ENCODE data around the gene SUB1. TPM values are rescaled to one million over a fixed set of nuclear protein-coding genes. Genes with fewer than 3 reads are reported as not detected.
"Not testable (repeated sequence)": the region's sequence is repeated elsewhere in the genome, so short reads cannot be mapped to it uniquely, and the experiment has no call there.

Gene SUB1
- polyA plus RNA-seq, 3 donors, result 289 to 334 (median 305) TPM

DNA sequence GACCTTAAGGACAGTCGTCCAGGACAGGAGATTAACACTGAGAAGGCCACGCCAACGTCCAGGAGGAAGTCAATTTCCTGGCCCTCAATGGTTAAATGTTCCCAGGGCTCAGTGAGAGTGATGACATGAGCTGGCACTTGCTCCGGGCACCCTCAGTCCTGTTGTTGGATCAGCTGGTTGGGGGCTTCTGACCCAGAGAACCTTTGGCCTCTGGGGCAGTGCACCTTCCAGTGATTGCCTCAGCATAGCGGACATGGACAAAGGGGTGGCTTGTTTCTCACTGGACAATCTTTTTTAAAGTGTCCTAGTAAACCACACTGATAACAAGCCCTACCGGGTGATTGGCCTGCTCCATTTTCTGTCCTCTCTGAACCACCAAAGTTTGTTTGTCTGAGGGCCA, 28.8 kb upstream of the SUB1 start:
- DNase-seq (ENCODE audit: extremely low read depth in 1 of 11, low read depth in 9 of 11, low spot score in 4 of 11), result not testable (repeated sequence)

GRCh38 chr5:32559411-32559810, 25.9 kb upstream of the SUB1 start:
- DNase-seq (ENCODE audit: extremely low read depth in 1 of 11, low read depth in 9 of 11, low spot score in 4 of 11), result no peak

DNA sequence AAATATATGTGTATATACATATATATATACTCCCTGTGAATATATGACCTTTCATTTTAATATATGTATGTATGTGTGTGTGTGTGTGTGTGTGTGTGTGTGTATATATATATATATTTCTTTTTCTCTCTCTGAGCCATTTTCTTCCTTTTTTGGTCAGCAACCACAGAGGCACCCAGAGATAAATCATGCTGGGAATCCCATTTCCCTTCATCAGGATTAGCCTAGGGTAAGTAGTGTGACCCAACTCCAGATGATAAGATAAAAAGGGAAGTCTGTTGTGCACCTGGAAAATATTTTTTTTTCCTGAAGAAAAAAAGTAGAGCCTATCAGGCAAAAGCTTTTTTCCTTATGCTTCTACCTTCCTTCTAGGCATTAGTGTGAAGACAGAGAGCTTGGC, 25.4 kb upstream of the SUB1 start:
- no peak for DNase-seq (ENCODE audit: extremely low read depth in 1 of 11, low read depth in 9 of 11, low spot score in 4 of 11)

- DNase-seq (ENCODE audit: extremely low read depth in 1 of 11, low read depth in 9 of 11, low spot score in 4 of 11), result no peak
These were observed 23.3 kb upstream of the SUB1 start for GRCh38 chr5:32562056-32562455.

- no peak for DNase-seq (ENCODE audit: extremely low read depth in 1 of 11, low read depth in 9 of 11, low spot score in 4 of 11)
These were observed 22.5 kb upstream of the SUB1 start for GRCh38 chr5:32562843-32563242.

DNA sequence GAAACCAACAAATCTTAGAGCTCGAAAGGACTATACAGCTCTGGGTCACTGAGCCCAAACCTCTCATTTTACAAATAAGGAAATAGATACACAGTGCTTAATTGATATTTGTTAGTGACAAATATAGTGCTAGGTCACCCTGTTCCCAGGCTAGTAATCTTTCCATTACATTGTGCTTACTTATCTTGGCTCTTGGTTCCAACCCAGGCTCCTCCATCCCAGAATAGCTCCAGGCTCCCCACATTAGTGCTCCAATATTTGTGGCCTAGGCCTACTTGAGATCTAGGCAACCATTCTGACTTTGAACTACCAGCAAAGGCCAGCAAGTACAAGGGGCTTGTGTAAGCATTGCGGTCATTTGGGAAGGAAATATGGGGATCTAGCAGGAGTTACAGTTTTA, 21.7 kb upstream of the SUB1 start:
- DNase-seq (ENCODE audit: extremely low read depth in 1 of 11, low read depth in 9 of 11, low spot score in 4 of 11), result no peak

DNA sequence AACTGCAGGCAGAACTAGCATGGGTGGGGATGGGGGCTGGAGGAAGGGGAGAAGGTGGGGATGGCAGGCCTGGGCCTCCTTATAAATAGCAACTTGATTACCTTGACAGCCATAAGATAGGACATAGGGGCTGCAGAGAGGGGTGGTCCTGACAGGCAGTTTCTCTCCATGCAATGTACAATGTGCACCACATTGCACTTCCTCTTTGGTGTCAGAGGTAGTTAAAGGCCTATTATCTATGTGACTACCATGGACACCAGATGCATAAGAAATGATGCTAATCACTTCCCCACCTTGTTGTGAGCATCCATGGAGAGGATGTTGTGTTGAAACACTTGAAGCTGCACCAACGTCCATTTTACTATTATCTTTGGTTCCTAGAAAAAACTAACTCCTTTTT, 20.2 kb upstream of the SUB1 start:
- no peak for DNase-seq (ENCODE audit: extremely low read depth in 1 of 11, low read depth in 9 of 11, low spot score in 4 of 11)

DNA sequence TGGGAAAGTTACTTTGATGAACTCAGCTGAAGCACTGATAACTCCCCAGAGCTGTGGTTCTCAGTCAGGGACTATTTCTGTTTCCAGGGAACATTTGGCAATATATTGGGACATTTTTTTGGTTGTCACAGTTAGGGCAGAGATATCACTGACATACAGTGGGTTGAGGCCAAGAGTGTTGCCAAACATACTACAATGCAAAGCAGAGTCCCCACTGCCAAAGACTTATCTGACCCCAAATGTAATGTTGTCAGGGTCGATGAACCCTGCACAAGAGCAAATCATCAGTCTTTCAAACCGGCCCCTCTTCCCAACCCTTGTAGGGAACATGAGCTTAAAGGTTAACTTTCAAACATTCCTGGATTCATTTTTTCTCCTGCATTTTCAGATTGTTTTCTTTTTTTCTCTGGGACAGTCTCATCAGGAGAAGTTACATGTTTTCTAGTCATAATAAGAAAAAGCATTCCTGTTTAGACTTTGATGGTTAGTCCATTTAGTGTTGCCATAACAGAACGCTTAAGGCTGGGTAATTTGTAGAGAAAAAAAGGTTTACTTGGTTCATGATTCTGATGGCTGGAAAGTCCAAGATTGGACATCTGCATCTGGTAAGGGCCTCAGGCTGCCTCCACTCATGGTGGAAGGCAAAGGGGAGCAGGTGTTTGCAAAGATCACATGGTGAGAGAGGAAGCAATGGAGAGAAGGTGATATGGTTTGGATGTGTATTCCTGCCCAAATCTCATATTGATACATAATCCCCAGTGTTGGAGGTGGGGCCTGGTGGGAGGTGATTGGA, 18.8 kb upstream of the SUB1 start:
- DNase-seq (ENCODE audit: extremely low read depth in 1 of 11, low read depth in 9 of 11, low spot score in 4 of 11), result no peak

GRCh38 chr5:32571128-32571527, 14.2 kb upstream of the SUB1 start:
- DNase-seq (ENCODE audit: extremely low read depth in 1 of 11, low read depth in 9 of 11, low spot score in 4 of 11), result no peak

DNA sequence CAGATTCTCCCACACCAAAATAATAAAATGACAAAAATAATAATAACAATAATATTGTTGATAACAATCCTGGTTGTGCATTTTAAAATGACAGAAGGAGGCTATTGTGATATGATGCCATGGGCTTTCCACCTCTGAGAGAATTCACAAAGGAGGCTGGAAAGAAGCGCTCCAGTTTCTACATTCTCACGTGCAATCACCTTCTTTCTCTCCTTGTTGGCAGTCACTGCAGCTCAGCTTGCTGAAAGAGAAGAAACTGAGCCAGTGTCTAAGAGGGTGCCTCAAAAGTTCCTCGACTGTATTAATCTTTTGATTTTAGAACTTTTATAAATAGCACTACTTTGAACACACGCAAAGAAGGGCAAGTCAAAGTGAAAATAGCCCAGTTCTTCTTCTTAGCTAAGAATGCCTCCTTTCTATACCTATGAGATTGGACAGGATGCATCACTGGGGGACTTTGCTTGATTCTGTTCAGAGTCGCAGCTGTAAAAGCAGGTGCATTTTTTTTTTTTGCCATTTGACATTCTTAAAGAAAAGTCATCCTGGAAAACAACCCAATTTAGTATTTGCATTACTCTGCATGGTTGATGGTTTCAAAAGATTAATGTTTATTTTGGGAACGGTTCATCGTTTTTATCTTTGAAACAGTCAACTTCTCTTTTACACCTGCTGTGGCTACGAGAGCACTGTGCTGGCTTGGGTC, 12.4 kb upstream of the SUB1 start:
- no peak for DNase-seq (ENCODE audit: extremely low read depth in 1 of 11, low read depth in 9 of 11, low spot score in 4 of 11)

DNA sequence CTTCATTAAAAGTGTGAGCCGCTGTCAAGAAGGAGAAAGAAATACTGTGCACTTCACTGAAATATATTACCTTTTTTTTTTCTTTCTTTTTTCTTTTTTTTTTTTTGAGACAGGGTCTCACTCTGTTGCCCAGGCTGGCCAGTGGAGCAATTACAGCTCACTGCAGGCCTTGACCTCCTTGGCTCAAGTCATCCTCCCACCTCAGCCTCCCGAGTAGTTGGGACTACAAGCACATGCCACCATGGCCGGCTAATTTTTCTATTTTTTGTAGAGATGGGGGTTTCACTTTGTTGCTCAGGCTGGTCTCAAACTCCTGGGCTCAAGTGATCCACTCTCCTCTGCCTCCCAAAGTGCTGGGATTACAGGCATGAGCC, 11.9 kb upstream of the SUB1 start:
- DNase-seq (ENCODE audit: extremely low read depth in 1 of 11, low read depth in 9 of 11, low spot score in 4 of 11), result not testable (repeated sequence)

GRCh38 chr5:32574540-32575175, 10.7 kb upstream of the SUB1 start:
- no peak for DNase-seq (ENCODE audit: extremely low read depth in 1 of 11, low read depth in 9 of 11, low spot score in 4 of 11)

DNA sequence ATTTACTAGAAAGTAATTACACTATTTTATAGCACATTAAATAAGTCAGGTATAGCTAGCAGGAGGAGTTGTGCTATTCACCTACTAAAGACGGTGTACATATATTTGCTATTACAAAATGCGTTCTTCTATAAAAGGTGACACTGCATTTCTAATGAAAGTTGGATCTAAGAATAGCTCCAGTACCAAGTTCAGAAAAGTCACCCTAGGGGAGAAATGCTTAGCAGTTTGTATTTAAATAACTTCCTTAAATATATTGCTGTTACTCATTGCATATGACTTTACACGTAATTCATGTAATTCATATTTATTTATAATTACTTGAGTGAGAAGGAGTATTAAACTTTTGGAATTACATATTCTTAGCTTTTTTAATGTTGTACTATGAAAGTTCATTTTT, 7.0 kb upstream of the SUB1 start:
- DNase-seq (ENCODE audit: extremely low read depth in 1 of 11, low read depth in 9 of 11, low spot score in 4 of 11), result no peak

- no peak for DNase-seq (ENCODE audit: extremely low read depth in 1 of 11, low read depth in 9 of 11, low spot score in 4 of 11)
These were observed 6.6 kb upstream of the SUB1 start for GRCh38 chr5:32578764-32579163.

- DNase-seq (ENCODE audit: extremely low read depth in 1 of 11, low read depth in 9 of 11, low spot score in 4 of 11), result no peak
These were observed 4.2 kb upstream of the SUB1 start for GRCh38 chr5:32581010-32581785.

GRCh38 chr5:32583582-32584232, 1.6 kb upstream of the SUB1 start:
- no peak for DNase-seq (ENCODE audit: extremely low read depth in 1 of 11, low read depth in 9 of 11, low spot score in 4 of 11)

DNA sequence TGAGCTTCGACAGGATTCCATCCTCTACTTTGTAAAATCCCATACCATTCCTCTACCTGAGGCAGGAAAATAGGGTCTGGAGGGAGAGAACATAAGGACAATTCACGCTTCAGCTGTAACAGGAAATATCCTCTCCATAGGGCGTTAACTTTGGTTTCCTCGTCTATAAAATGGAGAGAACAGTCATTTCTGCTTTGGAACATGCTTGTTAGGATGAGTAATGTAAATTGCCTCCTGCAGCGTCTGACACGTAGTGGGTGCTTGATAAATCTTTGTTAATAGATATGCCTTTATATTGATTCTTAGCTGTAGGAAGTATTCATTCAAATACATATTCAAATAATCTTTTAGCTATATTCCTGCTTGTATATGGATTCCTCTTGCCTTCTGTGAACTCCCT, 711 bp upstream of the SUB1 start:
- no peak for DNase-seq (ENCODE audit: extremely low read depth in 1 of 11, low read depth in 9 of 11, low spot score in 4 of 11)

DNA sequence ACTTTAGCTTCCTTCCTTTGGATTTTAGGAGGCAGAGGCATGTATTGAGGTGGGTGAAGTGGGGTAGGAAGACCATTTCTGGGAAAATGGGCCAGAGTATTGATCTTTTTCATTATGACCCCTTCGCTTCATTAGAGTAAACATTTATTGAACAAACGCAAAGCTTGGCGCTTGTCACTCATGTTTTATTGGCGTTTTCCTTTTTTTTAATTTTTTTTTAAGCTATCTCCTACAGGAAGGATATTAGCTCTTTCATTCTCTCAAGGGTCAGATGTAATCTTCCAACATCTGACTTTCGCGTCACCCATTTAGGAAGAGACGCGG, 273 bp upstream of the SUB1 start:
- DNase-seq (ENCODE audit: extremely low read depth in 1 of 11, low read depth in 9 of 11, low spot score in 4 of 11), result no peak

- peak in 1 of 11 donors; percentile 29 for DNase-seq (ENCODE audit: extremely low read depth in 1 of 11, low read depth in 9 of 11, low spot score in 4 of 11)
These were observed 881 bp downstream of the SUB1 start for GRCh38 chr5:32586276-32586599.

Data from renal cortex interstitium (tissue), 11 donors.